Loucy (cell line): ENCODE measurements around the gene SMIM10L1.

Experiments
- EZH2phosphoT487 ChIP-seq: fragments of 200-600 bp; IDR thresholded peaks from 2 replicates; pipeline ENCODE4 v1.6.1; 2018; ENCODE audit warnings: antibody characterized with exemption, mild to moderate bottlenecking, moderate library complexity, borderline replicate concordance
- TF ChIP-seq, protein P1 (sequence below): fragments of 200-600 bp; sonication (generic); conservative IDR thresholded peaks from 2 replicates; pipeline ENCODE4 v1.5.1; 2014; ENCODE audit warnings: mild to moderate bottlenecking, antibody characterized with exemption, low read length

DNA sequence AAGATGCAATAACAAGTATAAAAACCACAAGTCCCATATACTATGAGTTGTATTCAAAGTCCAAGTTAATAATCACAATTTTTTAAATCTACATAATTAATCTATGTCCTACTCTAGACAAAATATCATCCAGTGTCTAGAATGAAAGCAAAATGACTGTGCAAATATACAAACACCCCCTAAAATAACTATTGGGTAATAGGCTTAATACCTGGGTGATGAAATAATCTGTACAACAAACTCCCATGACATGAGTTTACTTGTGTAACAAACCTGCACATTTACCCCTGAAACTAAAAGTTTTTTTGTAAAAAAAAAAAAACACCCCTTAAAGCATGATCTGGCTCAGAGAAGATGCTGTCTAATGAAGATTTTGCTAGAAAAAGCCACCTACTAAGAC is 11.5 kb downstream of the SMIM10L1 start:
- TF ChIP-seq, protein P1, sequence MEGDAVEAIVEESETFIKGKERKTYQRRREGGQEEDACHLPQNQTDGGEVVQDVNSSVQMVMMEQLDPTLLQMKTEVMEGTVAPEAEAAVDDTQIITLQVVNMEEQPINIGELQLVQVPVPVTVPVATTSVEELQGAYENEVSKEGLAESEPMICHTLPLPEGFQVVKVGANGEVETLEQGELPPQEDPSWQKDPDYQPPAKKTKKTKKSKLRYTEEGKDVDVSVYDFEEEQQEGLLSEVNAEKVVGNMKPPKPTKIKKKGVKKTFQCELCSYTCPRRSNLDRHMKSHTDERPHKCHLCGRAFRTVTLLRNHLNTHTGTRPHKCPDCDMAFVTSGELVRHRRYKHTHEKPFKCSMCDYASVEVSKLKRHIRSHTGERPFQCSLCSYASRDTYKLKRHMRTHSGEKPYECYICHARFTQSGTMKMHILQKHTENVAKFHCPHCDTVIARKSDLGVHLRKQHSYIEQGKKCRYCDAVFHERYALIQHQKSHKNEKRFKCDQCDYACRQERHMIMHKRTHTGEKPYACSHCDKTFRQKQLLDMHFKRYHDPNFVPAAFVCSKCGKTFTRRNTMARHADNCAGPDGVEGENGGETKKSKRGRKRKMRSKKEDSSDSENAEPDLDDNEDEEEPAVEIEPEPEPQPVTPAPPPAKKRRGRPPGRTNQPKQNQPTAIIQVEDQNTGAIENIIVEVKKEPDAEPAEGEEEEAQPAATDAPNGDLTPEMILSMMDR = no peak
- no peak for TF ChIP-seq EZH2phosphoT487
